GM19438 (cell line): Measurements from ENCODE around the gene EXT2.

ENCODE experiments used
- ATAC-seq: cut with Tn5 transposase; IDR thresholded peaks from one replicate; pipeline ENCODE4 v1.9.1; 2021; ENCODE audit warnings: low read depth; ENCODE audit not compliant: unreplicated experiment

The EXT2 gene

DNA sequence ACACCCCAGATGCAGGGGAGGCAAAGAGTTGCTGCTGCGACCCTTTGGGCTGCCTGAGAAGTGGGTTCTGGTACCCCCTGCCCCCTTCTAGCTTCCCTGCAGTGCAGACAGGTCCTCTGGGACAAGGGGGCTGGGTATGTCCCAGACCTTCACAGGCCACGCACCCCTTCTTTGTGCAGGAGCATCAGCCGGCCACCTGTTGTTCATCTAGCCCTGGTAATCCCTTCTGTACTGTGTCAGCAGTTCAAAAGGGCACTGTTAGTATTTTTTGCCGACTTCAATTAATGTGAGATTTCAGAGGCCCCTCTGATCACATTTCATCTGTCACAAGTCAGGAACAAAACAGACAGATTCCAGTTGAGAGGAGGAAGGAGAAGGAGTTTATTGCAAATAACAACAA lies 164.6 kb downstream of the EXT2 start:
- no peak for ATAC-seq

DNA sequence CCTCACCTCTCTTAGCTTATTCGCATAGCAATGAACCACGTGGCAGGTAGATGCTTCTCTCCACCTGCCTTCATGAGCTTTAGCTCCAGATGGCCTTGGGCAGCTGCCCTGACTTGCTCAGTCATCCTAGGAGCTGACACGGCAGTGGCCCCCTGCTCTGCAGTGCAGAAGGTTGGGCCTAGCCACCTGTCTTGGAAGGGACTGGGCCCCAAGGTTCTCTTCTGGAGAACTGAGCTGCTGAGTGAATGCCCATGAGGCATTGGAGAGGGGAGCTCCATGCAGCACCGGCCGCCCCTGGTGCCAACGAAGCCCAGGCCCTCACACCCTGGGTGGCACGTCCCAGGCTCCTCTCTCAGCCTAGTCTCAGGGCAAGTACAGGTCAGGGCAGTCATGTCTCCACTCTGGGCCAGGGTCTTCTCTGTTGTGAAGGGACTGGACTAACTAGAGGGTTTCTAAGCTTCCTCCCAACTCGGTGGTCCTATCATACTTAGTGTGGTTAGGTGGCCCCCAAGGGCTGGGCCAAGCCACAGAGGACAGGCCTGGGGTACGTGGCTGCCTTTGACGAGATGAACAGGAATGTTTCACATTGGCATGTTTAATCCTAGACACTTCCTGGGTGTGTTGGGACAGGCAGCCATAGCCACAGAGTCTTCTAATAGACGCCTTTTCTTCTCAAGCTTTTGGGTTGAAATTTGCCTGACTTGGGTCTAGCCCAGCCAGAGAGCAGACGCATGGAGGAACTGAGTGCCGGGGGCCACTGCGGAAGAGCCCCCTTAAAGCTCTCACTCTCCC lies 166.5 kb downstream of the EXT2 start:
- ATAC-seq: no peak

DNA sequence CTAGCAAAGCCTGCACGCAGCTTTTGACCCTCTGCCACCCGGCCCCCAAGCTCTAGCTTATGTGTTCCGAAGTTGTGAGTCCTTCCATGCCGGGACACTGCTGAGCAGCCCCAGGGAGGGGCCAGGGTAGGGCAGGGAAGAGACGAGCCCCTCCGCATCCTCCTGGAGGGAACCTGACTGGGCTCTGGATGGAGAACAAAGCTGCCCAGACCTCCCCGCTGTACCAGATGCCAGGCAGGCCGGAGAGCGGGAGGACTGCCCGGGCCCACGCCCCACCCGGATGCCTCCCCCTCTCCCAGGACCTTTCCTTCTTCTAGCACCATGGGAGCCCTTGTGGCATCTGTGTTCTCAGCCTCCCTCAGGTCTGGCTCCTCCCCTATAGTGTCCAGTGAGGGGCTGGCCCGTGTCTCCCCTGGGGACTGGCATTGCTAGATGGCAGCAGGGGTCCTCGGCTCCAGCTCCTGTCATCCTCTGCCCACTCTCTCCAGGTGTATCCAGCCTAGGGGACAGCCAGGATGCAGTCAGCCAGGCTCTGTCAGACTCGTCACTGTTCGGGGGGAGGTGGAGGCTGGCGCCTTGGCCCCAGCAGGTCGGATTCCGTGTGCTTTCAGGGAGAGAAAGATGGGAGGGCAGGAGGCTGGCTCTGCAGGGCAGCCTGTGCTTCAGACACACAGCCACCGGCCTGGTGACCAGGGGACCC lies 168.4 kb downstream of the EXT2 start:
- ATAC-seq: no peak

DNA sequence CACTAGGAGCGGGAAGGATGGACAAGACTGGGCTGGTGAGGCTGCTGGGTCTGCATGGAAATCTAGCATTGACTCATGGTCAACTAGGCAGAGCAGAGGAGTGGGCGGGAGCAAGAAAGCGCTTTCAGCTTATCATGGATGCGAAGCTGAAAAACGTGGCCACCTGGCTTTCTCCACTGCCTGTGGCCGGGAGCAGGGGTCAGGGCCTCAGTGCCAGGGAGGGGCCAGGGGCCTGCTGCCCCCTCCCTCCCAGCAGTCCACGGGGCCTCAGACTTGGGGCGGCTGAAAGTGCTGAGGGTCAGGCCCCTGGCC lies 168.9 kb downstream of the EXT2 start:
- no peak for ATAC-seq

DNA sequence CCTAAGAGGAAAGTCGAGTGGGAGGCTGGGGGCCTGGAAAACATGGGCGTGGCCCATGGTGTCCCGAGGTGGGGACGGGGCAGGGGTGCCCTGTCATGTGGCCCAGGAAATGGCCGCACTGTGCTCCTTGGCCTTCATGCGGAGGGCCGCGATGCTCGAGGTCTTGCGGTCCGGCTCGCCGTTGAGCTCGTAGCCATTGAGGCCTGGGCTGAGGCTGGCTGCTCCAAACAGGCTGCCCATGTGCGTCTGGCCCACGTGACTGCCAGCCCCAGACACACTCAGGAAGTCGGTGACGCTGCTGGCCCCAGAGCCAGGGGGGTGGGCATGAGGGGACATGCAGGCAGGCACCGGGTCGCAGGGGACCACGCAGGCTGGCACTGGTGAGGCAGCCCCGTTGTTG lies 169.3 kb downstream of the EXT2 start:
- no peak for ATAC-seq

DNA sequence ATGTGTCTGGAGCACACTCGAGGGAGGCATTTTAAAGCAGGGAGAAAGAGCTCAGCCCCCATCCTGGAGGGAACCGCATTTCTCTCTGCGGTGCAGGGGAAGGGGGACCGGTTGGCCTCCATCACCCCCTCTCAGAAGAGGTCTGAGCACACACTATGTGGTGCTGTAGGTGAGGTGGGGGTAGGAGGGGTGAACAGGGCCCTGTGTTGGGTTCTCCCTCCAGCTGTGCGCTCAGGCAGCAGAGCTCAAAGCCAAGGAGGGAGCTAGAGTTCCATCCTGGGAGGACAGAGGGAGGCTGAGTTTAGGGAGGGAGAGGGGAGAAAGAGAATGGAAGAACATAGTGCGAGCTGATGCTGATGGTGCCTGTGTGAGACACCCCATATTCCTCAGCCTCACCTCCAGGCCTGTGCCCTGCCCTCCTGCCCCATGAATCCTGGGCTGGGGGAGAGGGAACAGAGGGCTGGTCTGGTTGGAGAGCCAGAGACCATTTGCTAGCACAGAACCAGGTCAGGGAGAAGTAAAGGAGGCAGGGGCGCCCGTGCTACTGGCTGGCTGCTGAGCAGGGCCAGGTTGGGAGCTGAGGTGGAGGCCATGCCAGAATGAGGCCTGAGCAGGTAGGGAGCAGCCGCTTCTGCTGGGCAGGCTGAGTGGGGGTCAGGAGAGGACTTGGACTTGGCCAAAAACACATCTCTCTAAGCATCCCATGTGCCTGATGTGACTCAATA lies 170.7 kb downstream of the EXT2 start:
- no peak for ATAC-seq

DNA sequence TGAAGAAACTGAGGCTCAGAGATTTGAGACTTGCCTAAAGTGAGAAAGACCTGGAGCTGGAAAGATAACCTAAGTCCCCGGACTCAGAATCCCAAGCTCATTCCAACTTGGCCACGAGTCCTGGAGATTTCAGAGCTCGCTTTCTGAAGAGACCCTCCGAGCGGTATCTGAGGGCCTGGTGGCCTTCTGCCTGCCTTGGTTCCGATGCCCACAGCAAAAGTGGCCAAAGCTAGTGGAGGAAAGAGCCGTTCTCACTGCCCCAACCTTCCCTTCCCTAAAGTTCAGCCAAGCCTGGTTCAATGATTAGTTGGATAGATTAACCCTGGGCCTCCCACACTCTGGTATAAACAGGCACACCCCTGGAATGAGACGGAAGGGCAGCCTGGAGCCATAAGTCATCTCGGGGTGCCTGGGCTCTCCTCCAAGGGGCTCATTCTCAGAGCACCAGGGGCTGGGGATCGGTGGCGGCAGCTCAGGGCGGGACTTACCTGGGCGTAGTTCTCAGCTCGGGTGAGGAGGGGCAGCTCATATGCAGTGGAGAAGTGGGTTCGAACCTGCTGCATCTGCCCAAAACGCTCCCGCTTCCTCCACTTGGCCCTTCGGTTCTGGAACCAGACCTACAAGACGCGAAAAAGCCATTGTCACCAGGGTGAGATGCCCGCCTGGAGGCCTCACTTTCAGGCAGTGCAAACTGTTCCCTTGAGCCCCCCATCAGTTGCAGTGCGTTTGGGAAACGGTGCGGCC lies 171.7 kb downstream of the EXT2 start:
- no peak for ATAC-seq

DNA sequence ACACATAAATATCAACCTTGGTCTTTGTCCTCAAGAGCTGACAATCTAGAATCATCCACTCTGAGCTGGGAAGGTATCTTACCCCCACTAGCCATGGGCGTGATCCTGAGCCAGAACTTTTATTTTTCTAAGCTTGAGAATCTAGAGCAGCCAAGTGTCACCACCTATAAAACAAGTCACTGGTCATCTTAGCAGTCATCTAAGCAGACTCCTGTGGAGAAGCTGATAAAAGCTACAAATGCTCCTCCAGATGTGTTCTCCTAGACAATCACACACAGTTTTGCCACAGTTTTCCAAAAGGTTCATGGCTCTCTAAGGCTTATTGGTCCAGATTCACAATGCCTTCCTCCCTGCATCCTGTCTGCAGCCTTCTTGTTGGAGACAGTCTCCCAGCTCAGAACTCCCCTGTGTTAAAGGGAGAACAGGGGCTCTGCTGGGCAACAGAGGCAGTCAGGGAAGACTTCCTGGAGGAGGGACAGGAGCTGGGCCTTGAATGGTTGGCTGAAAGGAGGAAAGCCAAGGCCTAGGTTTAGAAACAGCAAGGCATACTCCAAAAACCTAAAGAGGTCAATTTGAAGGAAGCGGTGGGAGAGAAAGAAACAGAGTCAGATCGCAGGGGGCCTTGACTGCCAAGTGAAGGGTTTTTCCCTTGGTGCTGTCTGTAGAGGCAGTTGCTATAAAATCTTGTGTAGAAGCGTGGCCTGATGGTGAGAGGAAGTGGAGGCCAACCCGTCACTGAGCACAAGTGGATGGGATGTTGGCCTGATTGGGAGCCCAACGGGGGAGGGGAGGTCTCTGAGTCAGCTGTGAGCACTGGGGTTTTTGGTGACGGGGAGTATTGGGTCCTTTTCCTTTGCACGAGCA lies 172.5 kb downstream of the EXT2 start:
- no peak for ATAC-seq

DNA sequence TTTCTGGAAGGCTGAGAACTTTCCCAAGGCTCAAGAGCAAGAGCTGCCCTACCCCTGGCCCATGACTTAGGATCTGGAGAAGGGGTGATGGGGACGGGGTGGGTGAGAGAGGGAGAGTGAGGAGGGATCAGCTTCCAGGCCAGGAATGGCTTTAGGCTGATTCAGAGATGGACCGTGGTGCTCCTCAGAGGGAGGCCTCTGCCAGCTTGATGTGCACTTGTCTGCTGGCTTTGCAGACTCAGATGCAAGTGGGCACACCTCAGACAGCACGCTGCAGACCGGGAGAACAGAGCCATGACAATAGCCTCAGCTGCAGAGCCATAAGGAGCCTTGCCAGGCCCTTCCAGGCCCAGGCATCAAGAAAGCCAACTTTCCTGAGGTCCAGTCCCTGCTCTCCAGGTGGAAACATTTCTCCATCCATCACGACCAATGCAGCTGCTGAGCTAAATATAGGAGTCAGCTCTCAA lies 173.2 kb downstream of the EXT2 start:
- no peak for ATAC-seq

DNA sequence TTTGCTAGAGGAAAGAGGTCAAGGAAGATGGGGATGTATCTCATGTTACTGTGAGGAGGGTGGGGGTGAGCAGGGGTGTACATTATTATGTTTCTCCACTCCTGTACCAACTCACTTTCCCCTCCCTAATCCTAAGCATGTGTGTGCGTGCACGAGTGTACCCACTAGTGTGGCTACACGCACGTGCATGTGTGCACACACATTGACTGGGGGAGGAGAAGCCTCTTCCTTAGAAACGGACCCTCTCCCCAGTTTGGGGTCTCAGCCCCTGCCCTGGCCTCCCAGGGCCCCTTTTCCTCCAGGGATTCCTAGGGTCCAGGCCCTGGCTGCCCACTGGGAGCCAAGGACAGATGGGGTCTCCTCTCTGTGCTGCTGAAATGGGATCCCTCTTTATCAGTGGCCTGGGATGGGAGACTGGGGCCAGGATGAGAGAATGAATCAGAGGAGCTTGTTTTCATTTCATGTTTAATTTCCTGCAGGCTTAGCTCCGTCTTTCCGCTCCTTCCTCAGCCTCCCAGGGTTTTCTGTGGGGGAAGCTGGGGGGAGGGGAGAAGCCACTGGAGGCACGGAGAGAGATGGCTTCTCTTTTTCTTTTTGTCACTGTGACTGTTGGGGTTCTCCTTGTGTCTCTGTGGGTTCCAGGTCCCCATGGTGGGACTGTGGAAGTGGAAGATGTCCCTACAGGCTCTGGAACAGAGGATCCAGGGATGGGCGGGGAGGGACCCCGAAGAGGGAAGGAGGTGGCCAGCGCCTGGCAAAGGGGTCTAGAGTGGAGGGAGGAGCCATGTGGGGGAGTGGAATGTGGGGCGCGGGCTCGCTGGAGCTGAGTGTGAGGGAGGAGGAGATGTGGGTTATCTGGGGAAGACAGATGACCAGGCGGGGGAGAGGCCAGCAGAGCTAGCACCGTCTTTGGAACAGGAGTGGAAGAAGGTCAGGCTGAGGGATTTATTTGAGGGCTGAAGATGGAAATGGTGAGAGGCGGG lies 174.2 kb downstream of the EXT2 start:
- no peak for ATAC-seq

DNA sequence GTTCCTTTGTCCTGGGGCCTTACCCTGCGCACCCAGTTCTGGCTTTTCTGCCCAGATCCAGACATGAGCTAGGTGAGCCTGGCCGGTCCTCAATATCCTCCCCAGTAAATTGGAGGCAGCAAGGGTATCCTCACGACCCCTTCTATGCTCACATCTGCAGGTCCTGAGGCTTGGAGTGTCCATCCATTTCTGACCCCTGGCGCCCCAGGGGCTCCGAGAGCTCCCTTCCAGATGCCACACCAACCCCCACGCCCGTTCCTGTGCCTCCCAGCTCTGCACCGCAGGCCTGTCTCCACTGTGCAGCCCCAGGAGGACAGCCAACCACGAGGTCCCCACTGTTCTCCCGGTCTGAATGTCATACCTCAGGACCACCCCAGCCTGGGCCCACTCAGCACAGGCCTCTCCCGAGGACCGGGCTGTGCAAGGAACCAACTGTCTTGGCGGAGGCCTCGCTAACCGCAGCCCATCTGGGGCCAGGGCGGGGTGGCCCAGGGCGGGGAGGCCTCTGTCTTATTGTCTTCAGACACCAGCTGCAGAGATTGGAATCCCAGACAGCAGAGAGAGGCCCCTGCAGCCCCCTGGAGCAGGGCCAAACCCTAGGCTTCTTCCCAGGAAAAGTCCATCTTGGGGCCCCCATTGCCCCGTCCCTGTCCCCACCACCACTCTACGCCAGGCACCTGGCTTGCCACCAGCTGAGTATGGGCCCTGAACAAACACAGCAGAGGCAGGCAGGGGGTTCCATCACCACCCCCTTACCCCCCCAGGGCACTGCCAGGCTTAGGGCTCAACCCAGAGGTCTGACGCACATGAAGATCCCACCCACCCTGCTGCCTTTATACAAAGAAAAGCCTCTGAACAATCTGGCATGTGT lies 175.2 kb downstream of the EXT2 start:
- no peak for ATAC-seq

DNA sequence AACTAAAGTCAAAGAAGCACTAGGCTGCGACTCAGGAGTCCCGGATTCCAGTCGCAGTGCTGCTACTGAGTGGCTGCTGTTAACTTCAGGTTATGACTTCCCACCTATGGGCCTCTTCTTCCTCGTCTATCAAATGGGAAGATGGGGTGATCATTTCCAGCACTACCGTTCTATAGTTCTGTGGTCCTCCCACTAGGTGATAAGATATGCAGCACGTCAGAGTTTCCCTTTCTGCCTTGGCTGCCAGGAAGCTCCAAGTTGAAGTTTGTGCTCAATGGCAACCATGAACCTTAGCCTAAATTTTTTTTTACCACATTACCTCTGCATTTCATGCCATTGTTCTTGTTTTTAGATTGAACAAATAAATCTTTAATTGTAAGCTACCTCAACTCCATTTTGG lies 175.8 kb downstream of the EXT2 start:
- ATAC-seq: no peak

DNA sequence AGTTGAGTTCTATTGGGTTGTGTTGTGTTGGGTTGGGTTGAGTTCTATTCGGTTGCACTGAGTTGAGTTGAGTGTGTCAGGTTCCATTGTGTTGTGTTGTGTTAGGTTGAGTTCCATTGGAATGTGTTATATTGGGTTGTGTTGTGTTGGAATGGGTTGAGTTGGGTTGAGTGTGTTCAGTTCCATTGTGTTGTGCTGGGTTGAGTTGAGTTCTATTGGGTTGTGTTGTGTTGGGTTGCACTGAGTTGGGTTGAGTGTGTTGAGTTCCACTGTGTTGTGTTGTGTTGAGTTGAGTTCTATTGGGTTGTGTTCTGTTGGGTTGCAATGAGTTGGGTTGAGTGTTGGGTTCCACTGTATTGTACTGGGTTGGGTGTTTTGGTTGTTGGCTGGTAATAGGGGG lies 178.9 kb downstream of the EXT2 start:
- no peak for ATAC-seq

DNA sequence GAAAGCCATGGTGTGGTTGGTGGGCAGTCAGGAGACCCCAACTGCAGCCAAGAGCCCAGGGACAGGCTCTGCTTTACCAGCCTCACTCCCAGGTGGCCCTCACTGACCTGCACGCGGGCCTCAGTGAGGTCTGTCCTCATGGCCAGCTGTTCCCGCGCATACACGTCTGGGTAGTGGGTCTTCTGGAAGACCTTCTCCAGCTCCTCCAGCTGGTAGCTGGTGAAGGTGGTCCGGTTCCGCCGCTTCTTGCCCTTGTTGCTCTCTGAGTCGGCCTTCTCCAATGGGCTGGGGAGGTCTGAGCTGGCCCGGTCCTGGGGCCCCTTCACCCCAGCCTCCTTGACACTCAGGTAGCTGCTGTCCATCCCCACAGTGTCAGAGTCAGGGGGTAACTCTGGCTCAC lies 179.8 kb downstream of the EXT2 start:
- ATAC-seq: no peak

DNA sequence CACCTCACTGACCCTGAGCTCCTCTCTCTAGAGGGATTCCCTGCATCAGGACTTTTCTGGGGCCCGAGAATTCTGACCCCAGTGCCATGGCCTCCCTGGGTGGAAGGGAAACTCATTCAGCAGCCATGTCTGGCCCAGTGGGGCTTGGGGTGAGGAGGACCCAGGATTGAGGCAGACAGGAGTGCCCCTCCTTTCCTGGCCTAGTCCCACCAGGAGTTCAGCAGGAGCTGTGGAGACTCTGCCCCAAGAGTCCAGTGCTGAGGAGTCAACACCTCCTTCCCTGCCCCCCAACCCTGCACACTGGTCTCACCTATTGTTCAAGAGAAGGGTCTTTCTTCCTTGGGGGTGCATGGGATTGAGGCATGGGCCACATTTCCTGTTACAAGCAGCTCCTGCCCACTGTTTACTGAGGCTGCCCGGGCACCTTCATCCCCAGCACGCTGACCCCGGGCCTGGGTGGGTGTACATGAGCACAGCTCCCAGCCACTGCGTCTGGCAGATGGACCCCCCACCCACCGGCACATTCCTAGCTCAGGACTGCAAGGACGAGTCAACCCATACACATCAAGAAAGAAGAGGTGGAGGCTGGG lies 180.6 kb downstream of the EXT2 start:
- no peak for ATAC-seq

DNA sequence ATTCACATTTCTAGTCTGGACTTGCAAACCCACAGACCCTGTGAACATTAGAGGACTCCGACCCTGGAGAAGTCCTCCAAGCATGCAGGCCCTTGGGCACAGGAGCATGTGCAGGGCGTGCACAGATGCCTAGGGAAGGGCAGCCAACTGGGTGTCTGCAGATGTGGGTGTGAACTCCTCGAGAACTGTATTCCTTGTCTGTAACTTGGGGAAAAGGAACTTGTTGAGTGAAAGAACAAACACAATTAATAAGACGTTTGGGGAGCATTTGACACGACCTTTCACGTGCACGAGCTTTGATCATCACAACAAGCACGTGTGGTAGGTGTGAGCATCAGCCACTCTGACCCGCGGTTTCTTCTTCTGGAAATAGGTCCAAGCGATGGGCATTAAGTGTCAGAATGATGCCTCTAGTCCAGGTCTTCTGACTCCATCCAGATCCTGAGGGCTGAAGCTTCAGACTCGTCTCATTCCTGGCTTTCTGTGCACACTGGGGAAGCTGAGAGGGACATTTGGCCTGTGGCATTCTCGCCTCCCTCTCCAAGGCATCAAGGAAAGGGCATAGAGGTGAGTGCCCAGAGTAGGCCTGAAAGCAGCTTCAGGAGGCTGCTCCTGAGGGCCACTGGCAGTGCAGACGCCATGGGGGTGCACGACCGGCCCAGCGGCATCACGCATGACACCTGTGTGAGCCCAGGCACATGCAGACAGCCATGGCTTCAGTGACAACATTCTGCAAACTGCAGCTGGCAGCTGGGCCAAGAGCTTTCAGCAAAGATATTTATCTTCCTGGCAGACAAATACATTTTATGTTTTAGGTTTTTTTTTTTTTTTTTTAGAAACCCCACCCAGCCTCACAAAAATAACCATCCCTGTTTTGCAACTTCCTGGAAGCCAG lies 182.0 kb downstream of the EXT2 start:
- ATAC-seq: no peak

DNA sequence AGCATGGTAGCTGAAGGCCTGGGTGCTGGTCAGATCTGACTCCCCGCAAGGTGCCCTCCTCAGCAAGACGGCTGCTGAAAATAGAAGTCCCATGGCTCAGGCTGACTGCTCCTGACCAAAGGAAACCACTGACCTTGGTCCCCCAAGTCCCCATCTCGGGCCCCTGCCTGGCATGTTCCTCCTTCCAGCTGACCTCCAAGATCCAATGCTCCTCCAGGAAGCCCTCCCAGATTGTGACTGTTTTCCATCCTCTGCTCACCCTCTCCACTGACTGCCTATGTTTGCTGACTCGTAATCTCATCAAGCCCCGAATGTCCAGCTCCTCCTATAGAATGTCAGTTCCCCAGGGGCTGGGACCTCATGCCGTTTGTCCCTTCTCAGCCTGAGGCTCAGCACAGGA lies 184.0 kb downstream of the EXT2 start:
- no peak for ATAC-seq
